Neural cell (in vitro differentiated cells): ENCODE data around the gene KCNK2. TPM values are rescaled to one million over a fixed set of nuclear protein-coding genes. Genes with fewer than 3 reads are reported as not detected.

Source experiments
- H2AFZ ChIP-seq: fragments of 200-600, 300-800 bp; sonication (generic), shearing (Covaris generic); 2 replicates; pipeline ENCODE4 v1.6.0; 2014; ENCODE audit warnings: low read depth, mild to moderate bottlenecking, antibody characterized with exemption, low read length, moderate library complexity
- H3F3A ChIP-seq: fragments of 200-600 bp; shearing (Covaris generic); 2 replicates; pipeline ENCODE4 v1.6.1; 2016; ENCODE audit warnings: mild to moderate bottlenecking, moderate library complexity, mixed read lengths, antibody characterized with exemption, low read length; ENCODE audit not compliant: insufficient read depth, poor library complexity, severe bottlenecking
- H3K27ac ChIP-seq: fragments of 200-600, 300-800 bp; sonication (generic), shearing (Covaris generic); 2 replicates; pipeline ENCODE4 v1.5.1; 2014; ENCODE audit warnings: mild to moderate bottlenecking, low read length, moderate library complexity
- H3K27me3 ChIP-seq: fragments of 300-800, 200-600 bp; sonication (generic), shearing (Covaris generic); 2 replicates; pipeline ENCODE4 v1.6.0; 2014; ENCODE audit warnings: mild to moderate bottlenecking, low read depth, low read length, moderate library complexity; ENCODE audit not compliant: insufficient read depth
- H3K36me3 ChIP-seq: fragments of 300-800, 200-600 bp; sonication (generic), shearing (Covaris generic); 2 replicates; pipeline ENCODE4 v1.5.1; 2014; ENCODE audit warnings: mild to moderate bottlenecking, antibody characterized with exemption, low read length, moderate library complexity; ENCODE audit not compliant: insufficient read depth
- H3K4me2 ChIP-seq: fragments of 300-800, 200-600 bp; sonication (generic), shearing (Covaris generic); 2 replicates; pipeline ENCODE4 v1.6.0; 2014; ENCODE audit warnings: mild to moderate bottlenecking, low read length
- H3K4me3 ChIP-seq: fragments of 300-800, 200-600 bp; sonication (generic), shearing (Covaris generic); 2 replicates; pipeline ENCODE4 v1.5.1; 2014; ENCODE audit warnings: mild to moderate bottlenecking, low read length, moderate library complexity
- H3K79me2 ChIP-seq: fragments of 200-600 bp; shearing (Covaris generic); replicated peaks from 2 replicates; pipeline ENCODE4 v1.6.0; 2014; ENCODE audit warnings: mild to moderate bottlenecking, low read length, moderate library complexity; ENCODE audit not compliant: insufficient read depth
- H3K9ac ChIP-seq: fragments of 300-800, 200-600 bp; sonication (generic), shearing (Covaris generic); 2 replicates; pipeline ENCODE4 v1.6.1; 2016; ENCODE audit warnings: mild to moderate bottlenecking, low read length, mixed read lengths
- H3K9me2 ChIP-seq: fragments of 200-600 bp; shearing (Covaris generic); 2 replicates; pipeline ENCODE4 v1.6.1; 2016; ENCODE audit warnings: mild to moderate bottlenecking, low read length, mixed read lengths; ENCODE audit not compliant: insufficient read depth
- H3K9me3 ChIP-seq: fragments of 200-600, 300-800 bp; sonication (generic), shearing (Covaris generic); 2 replicates; pipeline ENCODE4 v1.6.1; 2016; ENCODE audit warnings: mild to moderate bottlenecking, mixed run types, low read length, moderate library complexity, mixed read lengths
- H4K20me1 ChIP-seq: fragments of 200-600 bp; shearing (Covaris generic); 2 replicates; pipeline ENCODE4 v1.6.1; 2016; ENCODE audit warnings: mild to moderate bottlenecking, mixed run types; ENCODE audit not compliant: insufficient read depth
- CTCF ChIP-seq: fragments of 450-650 bp; IDR thresholded peaks from 2 replicates; pipeline ENCODE4 v1.5.1; 2014; ENCODE audit warnings: antibody characterized with exemption, mild to moderate bottlenecking, moderate library complexity; ENCODE audit not compliant: poor library complexity, severe bottlenecking
- EP300 ChIP-seq: fragments of 450-650 bp; conservative IDR thresholded peaks from 2 replicates; pipeline ENCODE4 v1.6.1; 2014; ENCODE audit warnings: antibody characterized with exemption, mild to moderate bottlenecking, moderate library complexity; ENCODE audit not compliant: poor library complexity, severe bottlenecking
- EZH2 ChIP-seq: fragments of 200-600, 300-800 bp; shearing (Covaris generic), sonication (generic); IDR thresholded peaks from 2 replicates; pipeline ENCODE4 v1.6.1; 2014; ENCODE audit warnings: antibody characterized with exemption, low read length, borderline replicate concordance, mild to moderate bottlenecking; ENCODE audit not compliant: insufficient read depth, poor library complexity, severe bottlenecking
- MXI1 ChIP-seq: fragments of 450-650 bp; conservative IDR thresholded peaks from 2 replicates; pipeline ENCODE4 v1.6.1; 2014; ENCODE audit warnings: antibody characterized with exemption, mild to moderate bottlenecking; ENCODE audit not compliant: poor library complexity, severe bottlenecking
- POLR2AphosphoS5 ChIP-seq: IDR thresholded peaks from 2 replicates; pipeline ENCODE4 v1.6.1; 2012
- RAD21 ChIP-seq: fragments of 450-650 bp; conservative IDR thresholded peaks from 2 replicates; pipeline ENCODE4 v1.6.1; 2014; ENCODE audit warnings: antibody characterized with exemption, mild to moderate bottlenecking, moderate library complexity
- REST ChIP-seq: IDR thresholded peaks from 2 replicates; pipeline ENCODE4 v1.6.1; 2012; ENCODE audit warnings: borderline replicate concordance
- SMC3 ChIP-seq: fragments of 450-650 bp; conservative IDR thresholded peaks from 2 replicates; pipeline ENCODE4 v1.6.1; 2014; ENCODE audit warnings: antibody characterized with exemption, mild to moderate bottlenecking, moderate library complexity; ENCODE audit not compliant: poor library complexity
- TAF1 ChIP-seq: IDR thresholded peaks from 2 replicates; pipeline ENCODE4 v1.6.1; 2012; ENCODE audit warnings: low read depth
- polyA plus RNA-seq: library from polyadenylated mRNA; depleted of rRNA; stranded (reverse); fragments of >200 nt; gene quantifications from 2 replicates; pipeline ENCODE4 v1.2.3, GENCODE V29; 2014

KCNK2 gene
- polyA plus RNA-seq, 1 donor from 2014 or later: 6.8 TPM

GRCh38 chr1:215059947-215060346 lies 22.6 kb upstream of the KCNK2 start:
- H3K36me3 ChIP-seq: no peaks in the 10 kb centered on the region
- no peaks in the 10 kb centered on the region for H3K79me2 ChIP-seq
- H3K27me3 ChIP-seq: peaks cover 2% of the 10 kb centered on the region
- no peaks in the 10 kb centered on the region for H3K9me2 ChIP-seq
- TF ChIP-seq RAD21 (no peak), REST (no peak), CTCF (no peak), MXI1 (no peak), SMC3 (no peak), EZH2 (no peak), EP300 (no peak), POLR2AphosphoS5 (no peak), TAF1 (no peak)
- no peak overlapping the region for H3K4me3 ChIP-seq
- no peak overlapping the region for H3K9ac ChIP-seq
- H2AFZ ChIP-seq: no peak overlapping the region
- H3K4me2 ChIP-seq: no peak overlapping the region
- no peak overlapping the region for H3K27ac ChIP-seq
- H4K20me1 ChIP-seq: no peaks in the 10 kb centered on the region
- H3K9me3 ChIP-seq: no peaks in the 10 kb centered on the region
- no peaks in the 10 kb centered on the region for H3F3A ChIP-seq

DNA sequence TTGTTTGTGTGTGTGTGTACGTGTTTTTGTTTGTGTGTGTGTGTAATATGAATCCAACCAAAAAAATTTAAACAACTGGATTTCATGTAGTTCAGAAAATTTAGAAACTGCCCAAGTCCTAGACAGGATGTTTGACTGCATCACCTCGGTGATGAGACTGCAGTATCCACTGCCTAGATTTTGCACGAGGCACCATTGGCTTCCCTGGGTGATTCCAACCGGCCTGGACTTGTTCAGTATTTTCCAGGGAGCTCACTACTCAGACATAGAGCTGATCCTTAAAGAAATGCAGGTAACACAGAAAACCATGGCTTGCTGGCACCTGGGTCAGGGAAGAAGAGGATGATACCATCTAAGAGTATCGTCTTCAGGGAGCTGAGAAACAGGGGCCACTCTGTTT lies 18.2 kb upstream of the KCNK2 start:
- no peak overlapping the region for H2AFZ ChIP-seq
- H3K79me2 ChIP-seq: no peaks in the 10 kb centered on the region
- no peaks in the 10 kb centered on the region for H3F3A ChIP-seq
- no peaks in the 10 kb centered on the region for H3K9me3 ChIP-seq
- H4K20me1 ChIP-seq: no peaks in the 10 kb centered on the region
- no peak overlapping the region for H3K4me2 ChIP-seq
- peaks cover 6% of the 10 kb centered on the region for H3K27me3 ChIP-seq
- H3K9me2 ChIP-seq: no peaks in the 10 kb centered on the region
- H3K9ac ChIP-seq: no peak overlapping the region
- no peaks in the 10 kb centered on the region for H3K36me3 ChIP-seq
- H3K27ac ChIP-seq: no peak overlapping the region
- no peak overlapping the region for H3K4me3 ChIP-seq
- TF ChIP-seq EZH2 (no peak), POLR2AphosphoS5 (no peak), TAF1 (no peak), SMC3 (no peak), MXI1 (no peak), CTCF (no peak), EP300 (no peak), RAD21 (no peak), REST (no peak)
